ENCODE results near the gene EXOC1. TPM values are rescaled to one million over a fixed set of nuclear protein-coding genes. Genes with fewer than 3 reads are reported as not detected.

Gene EXOC1
- polyA plus RNA-seq, 1 donor (not counting 4 experiments of a cell fraction or from before 2014, with no cell fraction given), result 32.4 TPM

- no peaks in the 10 kb centered on the region for H3K4me1 ChIP-seq (ENCODE audit: control insufficient read depth, extremely low read depth, insufficient read depth, low read length)
- DNase-seq (ENCODE audit: low read depth, low spot score) (no peak), FAIRE-seq (no peak)
- no peak overlapping the region for H3K4me2 ChIP-seq (ENCODE audit: control insufficient read depth, extremely low read depth, insufficient read depth, low read depth, low read length)
- H3K79me2 ChIP-seq (ENCODE audit: control insufficient read depth, insufficient read depth, low read length), result no peaks in the 10 kb centered on the region
- no peaks in the 10 kb centered on the region for H4K20me1 ChIP-seq (ENCODE audit: control insufficient read depth, extremely low read depth, insufficient read depth, low read length)
- H3K4me3 ChIP-seq (ENCODE audit: control insufficient read depth in 2 of 3, extremely low read depth in 1 of 3, insufficient read depth in 2 of 3, low read depth in 1 of 3, low read length in 3 of 3), result no peak overlapping the region
- H3K36me3 ChIP-seq (ENCODE audit: control insufficient read depth in 2 of 2, extremely low read depth in 1 of 2, insufficient read depth in 2 of 2, low read length in 2 of 2), result no peaks in the 10 kb centered on the region
- no peak overlapping the region for H3K27ac ChIP-seq (ENCODE audit: control insufficient read depth, insufficient read depth, low read length)
- TF ChIP-seq EZH2 (IDR thresholded peaks at IDR 0.05; ENCODE audit: low read length) (no peak), CTCF (optimal IDR thresholded peaks at IDR 0.05 in 1 of 3, IDR thresholded peaks at IDR 0.05 in 1 of 3, conservative IDR thresholded peaks at IDR 0.05 in 1 of 3; ENCODE audit: extremely low read depth in 1 of 3, insufficient read depth in 2 of 3, low read length in 3 of 3) (no peak)
- no peaks in the 10 kb centered on the region for H3K9me3 ChIP-seq (ENCODE audit: control insufficient read depth, low read depth, low read length)
- dilution Hi-C loops (cut with MboI; ENCODE audit: extremely low pct_ligation_motif_present, low sequenced_read_pairs), result no loop called here
- no peaks in the 10 kb centered on the region for H3K27me3 ChIP-seq (ENCODE audit: control insufficient read depth, extremely low read depth, insufficient read depth, low read length)
- no peaks in the 10 kb centered on the region for H3K9me1 ChIP-seq (ENCODE audit: control insufficient read depth, extremely low read depth, insufficient read depth, low read length)
- no peak overlapping the region for H2AFZ ChIP-seq (ENCODE audit: control insufficient read depth, low read length)
- H3K9ac ChIP-seq (ENCODE audit: control insufficient read depth, extremely low read depth, insufficient read depth, low read length), result no peak overlapping the region
Observed at GRCh38 chr4:55927803-55928437, 74.5 kb downstream of the EXOC1 start.

GRCh38 chr4:55928846-55929245, 75.4 kb downstream of the EXOC1 start:
- no peaks in the 10 kb centered on the region for H3K79me2 ChIP-seq (ENCODE audit: control insufficient read depth, insufficient read depth, low read length)
- no peak for DNase-seq (ENCODE audit: low read depth, low spot score)
- no peaks in the 10 kb centered on the region for H3K36me3 ChIP-seq (ENCODE audit: control insufficient read depth in 2 of 2, extremely low read depth in 1 of 2, insufficient read depth in 2 of 2, low read length in 2 of 2)
- H3K4me2 ChIP-seq (ENCODE audit: control insufficient read depth, extremely low read depth, insufficient read depth, low read depth, low read length), result no peak overlapping the region
- no peaks in the 10 kb centered on the region for H3K9me3 ChIP-seq (ENCODE audit: control insufficient read depth, low read depth, low read length)
- H3K4me3 ChIP-seq (ENCODE audit: control insufficient read depth in 2 of 3, extremely low read depth in 1 of 3, insufficient read depth in 2 of 3, low read depth in 1 of 3, low read length in 3 of 3), result no peak overlapping the region
- no peak overlapping the region for H2AFZ ChIP-seq (ENCODE audit: control insufficient read depth, low read length)
- no peak overlapping the region for H3K9ac ChIP-seq (ENCODE audit: control insufficient read depth, extremely low read depth, insufficient read depth, low read length)
- no peaks in the 10 kb centered on the region for H3K27me3 ChIP-seq (ENCODE audit: control insufficient read depth, extremely low read depth, insufficient read depth, low read length)
- no peak for TF ChIP-seq EZH2 (IDR thresholded peaks at IDR 0.05; ENCODE audit: low read length)
- TF ChIP-seq CTCF (optimal IDR thresholded peaks at IDR 0.05 in 1 of 3, IDR thresholded peaks at IDR 0.05 in 1 of 3, conservative IDR thresholded peaks at IDR 0.05 in 1 of 3; ENCODE audit: extremely low read depth in 1 of 3, insufficient read depth in 2 of 3, low read length in 3 of 3), result no peak
- dilution Hi-C loops (cut with MboI; ENCODE audit: extremely low pct_ligation_motif_present, low sequenced_read_pairs), result no loop called here
- FAIRE-seq, result no peak
- no peaks in the 10 kb centered on the region for H3K9me1 ChIP-seq (ENCODE audit: control insufficient read depth, extremely low read depth, insufficient read depth, low read length)
- no peaks in the 10 kb centered on the region for H4K20me1 ChIP-seq (ENCODE audit: control insufficient read depth, extremely low read depth, insufficient read depth, low read length)
- no peaks in the 10 kb centered on the region for H3K4me1 ChIP-seq (ENCODE audit: control insufficient read depth, extremely low read depth, insufficient read depth, low read length)
- no peak overlapping the region for H3K27ac ChIP-seq (ENCODE audit: control insufficient read depth, insufficient read depth, low read length)
